CD4-positive, alpha-beta T cell treated with Interleukin-12 subunit alpha and Interleukin-12 subunit beta, for 1 hour (primary cell): Measurements from ENCODE around the gene HSD3B2.
A peak's percentile ranks its signal among the peaks of the same experiment; 100 is the strongest.
"Not testable (repeated sequence)": the region's sequence is repeated elsewhere in the genome, so short reads cannot be mapped to it uniquely, and the experiment has no call there.

Experiments
- DNase-seq: peaks from one replicate; pipeline ENCODE4 v3.0.0-alpha.2; 2020

The HSD3B2 gene

DNA sequence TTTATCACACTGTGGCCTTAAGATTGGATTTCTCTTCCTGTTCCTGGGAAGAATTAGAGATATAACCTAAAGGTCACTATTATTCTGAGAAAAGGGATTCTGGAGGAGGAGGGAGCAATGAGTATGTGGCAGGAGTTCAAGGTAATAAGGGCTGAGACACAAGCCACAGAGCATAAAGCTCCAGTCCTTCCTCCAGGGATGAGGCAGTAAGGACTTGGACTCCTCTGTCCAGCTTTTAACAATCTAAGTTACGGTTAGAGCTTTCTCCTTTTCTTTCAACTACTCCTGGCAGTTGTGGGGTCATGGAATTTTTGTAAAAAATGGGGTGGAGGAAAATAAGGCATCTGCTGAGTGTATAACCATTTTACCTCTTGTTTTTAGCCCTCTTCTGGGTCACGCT, at the start of gene HSD3B2:
TSS of gene HSD3B2 (plus strand) at position 201 of the 400 bp plus-strand sequence. CDS start 270 bp downstream, outside the sequence.
- DNase-seq = no peak

DNA sequence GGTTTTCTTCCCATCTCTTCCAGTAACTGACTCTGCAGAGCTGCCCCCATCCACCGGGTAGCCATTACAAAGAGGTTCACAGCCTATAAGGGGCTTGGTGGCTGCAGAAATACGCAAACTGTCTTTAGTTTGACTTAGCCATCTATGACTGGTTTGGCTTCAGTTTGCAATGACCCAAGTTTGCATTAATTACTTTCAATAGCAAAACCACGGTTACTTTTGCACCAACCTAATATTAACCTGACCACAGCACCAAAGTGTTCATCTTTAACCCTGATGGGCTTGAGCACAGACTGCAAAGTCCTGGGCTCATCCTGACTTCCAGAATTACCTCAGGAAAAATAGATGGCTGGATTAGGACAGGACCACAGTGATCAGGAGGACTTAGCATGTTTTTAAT, 48.5 kb upstream of the HSD3B2 start:
- DNase-seq = no peak

DNA sequence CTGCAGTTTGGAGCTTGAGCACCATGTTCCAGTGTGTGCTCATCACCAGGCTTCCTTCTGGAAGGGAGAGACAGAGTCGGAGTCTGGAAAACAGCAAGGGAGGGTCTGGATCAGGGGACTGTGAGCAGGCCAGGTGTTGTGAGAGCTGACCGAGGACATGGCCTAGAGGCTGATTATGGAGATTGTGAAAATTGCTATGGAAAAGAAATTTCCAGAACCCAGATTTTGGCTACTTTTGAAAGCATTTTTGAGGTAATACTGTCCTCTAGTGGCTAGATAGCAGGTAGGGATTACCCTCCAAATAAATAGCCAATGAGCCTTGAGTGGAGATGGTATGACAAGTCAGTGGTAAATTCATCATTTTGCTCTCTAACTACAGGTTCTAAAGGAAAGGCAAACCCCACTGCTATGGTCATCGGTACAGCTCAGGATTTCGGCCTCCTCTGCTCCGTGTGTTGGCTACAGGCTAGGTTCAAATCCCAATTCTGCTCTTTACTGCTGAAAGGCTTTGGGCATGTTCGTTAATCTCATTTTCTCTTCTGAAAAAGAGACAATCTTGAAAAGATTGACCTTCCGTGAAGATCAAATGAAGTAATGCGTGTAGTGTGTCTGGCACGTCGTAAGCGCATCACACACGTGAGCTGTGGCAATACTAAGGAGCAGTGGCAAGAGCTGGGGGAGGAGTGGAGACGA, 47.4 kb upstream of the HSD3B2 start:
- DNase-seq = peak; percentile 2

DNA sequence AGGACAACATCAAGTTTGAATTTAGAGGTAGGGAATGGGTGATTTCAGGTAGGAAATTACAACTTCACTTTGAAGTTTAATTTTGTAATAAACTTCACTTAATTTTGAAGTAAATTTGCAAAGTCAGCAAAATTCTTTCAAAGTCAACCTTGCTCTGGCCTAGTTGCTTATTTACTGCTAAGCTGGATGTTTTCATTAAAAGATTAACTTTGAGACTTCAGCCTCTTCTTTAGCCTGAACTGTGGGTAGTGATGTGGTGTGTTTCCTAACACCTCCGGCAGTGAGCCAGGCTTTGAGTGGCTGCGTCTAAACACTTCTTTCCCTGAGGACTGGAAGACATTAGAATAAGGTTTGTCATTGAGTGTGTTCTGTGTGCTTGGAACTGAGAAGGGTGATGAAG, 46.4 kb upstream of the HSD3B2 start, which contains the start of gene HAO2:
TSS of gene HAO2 (plus strand) at position 232 of the 400 bp plus-strand sequence. CDS start 12,301 bp downstream, outside the sequence.
- DNase-seq = no peak

DNA sequence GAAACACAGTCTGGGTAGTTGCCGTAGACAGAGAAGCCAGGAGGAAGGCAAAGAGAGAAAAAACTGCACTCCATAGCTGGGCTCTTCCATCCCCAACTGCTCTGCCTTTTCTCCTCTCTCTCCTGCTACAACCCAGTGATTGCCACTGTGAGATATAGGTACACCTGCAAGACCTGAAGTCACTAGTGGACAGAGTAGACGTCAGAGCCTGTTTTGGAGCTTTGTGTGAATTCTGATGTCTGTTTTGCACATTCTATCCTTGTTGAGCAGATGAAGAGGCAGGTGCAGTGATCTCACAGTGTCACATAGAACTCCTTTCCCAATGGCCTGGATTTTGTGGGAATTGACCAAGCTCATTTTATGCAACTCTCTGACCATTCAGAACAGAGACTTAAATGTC, 44.2 kb upstream of the HSD3B2 start:
- DNase-seq = no peak

- DNase-seq = no peak
These were observed 43.1 kb upstream of the HSD3B2 start for GRCh38 chr1:119371815-119372214.

- DNase-seq = no peak
These were observed 42.4 kb upstream of the HSD3B2 start for GRCh38 chr1:119372503-119373086.

DNA sequence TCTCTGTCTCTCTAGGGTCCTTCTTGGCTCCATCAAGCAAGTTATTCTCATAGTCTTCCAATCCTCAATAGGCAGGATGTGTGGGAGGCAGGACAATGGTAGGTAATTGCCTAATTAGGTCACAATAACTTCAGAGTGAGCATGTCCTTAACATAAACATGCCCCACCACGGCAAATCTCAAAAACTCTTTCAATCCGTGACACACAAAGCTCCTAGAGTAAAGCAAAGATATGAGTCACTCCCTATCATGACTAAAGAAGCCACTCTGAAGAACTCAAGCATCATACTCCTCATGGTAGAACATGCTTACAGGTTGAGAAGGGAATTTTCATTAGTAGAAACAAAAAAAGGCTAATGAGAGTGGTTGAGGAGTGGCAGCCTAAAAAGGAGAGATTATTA, 41.5 kb upstream of the HSD3B2 start:
- DNase-seq = no peak

GRCh38 chr1:119374208-119374874, 40.6 kb upstream of the HSD3B2 start:
- no peak for DNase-seq

DNA sequence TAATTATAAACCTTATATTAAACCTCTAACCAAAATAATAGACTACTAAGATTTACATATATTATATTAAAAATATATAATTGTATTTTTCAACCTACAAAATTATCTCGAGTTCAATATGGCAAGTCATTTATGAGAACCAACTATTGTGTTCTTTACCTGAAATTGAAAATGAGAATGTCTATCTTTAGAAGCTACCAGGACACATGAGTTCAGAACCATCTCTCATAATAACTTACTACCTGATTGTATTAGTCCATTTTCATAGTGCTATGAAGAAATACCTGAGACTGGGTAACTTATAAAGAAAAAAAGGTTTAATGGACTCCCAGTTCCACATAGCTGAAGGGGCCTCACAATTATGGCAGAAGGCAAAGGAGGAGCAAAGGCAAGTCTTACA, 39.6 kb upstream of the HSD3B2 start:
- no peak for DNase-seq

- no peak for DNase-seq
These were observed 38.4 kb upstream of the HSD3B2 start for GRCh38 chr1:119376594-119376993.

- DNase-seq = not testable (repeated sequence)
These were observed 37.4 kb upstream of the HSD3B2 start for GRCh38 chr1:119377594-119377993.

DNA sequence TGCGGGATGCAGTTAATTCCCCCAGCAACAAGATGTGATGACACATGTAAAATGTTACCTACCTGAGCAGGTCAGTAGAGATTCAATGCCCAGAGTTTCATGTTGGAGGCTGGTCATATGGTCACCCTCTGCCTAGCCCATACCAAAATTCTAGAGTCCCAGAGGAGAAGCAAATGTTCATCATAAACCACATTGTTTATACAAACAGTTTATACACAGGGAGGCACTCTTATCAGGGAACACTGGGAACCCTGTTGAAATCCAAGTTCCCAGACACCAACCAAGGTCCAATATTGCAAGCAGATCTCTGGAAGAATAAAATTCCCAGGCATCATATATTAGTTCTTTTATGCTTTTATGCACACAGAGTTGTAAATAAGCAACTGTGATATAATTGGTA, 35.8 kb upstream of the HSD3B2 start:
- DNase-seq = no peak

DNA sequence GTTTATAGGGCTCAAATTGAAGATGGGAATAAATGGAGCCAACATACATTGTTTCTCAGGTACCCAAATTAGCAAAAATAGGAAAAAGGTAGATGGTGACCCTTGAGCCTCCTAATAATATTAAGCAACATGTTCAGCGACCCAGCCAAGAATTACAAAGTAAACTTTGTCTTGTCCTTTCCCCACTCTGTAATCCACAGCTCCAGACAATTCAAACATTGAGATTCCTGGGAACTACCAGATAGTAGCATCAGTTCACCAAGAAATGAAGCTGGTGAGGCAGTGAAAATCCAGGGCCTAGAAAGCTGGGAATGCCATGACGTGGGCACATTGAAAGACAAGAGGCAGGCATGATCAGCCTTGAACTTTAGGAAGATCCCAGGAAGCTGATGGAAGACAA, 34.6 kb upstream of the HSD3B2 start:
- no peak for DNase-seq

GRCh38 chr1:119380983-119381662, 33.8 kb upstream of the HSD3B2 start:
- DNase-seq = no peak

GRCh38 chr1:119384591-119384990, 30.4 kb upstream of the HSD3B2 start:
- DNase-seq = no peak

DNA sequence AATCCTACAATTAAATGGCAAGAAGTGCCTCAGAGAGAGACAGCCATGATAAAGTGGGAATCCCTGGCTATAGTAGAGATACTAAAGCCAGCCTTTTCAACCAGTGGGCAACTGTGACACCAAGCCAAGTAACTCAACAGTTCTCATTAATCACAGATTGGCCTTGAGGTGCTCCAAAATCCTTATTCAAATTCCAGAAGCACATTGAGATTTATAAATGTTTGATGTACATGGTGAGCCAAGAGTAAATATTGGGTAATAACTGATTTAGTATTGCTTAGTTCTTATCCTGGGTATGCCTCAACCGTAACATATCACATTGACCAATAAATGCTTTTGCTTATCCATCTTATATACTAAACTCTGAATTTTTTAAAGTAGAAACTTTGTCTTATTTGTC, 29.3 kb upstream of the HSD3B2 start:
- no peak for DNase-seq

DNA sequence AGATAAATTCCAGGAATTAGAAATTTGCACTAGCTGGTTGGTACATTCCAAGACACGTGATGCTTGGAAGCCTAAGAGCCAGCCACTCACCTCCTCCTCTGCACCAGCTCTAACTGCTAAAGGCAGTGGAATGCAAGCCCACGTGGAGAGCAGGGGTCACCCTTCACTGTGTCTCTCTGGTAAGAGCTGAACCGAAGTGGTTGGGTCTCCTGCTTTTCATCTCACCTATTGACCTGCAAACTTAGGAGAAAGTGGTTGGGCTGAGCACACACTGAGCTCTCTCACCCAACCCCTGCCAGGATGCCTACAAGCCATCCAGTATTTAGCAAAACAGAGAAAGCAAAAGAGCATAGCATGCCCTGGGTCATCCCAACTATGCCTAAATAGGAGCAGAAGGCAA, 27.1 kb upstream of the HSD3B2 start:
- DNase-seq = no peak

DNA sequence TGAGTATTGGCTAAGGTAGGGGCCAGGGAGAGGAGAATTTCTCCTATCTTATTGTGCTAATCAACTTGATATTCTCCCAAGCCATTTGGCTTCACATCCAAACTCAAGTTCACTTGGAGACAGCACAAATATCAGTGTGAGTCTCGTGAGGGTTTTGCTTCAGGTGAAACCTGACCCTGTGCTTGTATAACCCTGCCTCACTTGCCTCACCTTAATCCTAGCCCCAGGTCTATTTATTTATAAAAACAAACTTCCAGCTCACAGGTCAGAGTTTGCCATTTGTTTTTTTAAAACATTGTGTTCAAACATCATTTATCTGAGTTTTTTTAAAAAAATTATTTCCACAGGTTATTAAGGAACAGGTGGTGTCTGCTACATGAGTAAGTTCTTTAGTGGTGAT, 26.5 kb upstream of the HSD3B2 start:
- no peak for DNase-seq

GRCh38 chr1:119390526-119390925, 24.4 kb upstream of the HSD3B2 start:
- no peak for DNase-seq

DNA sequence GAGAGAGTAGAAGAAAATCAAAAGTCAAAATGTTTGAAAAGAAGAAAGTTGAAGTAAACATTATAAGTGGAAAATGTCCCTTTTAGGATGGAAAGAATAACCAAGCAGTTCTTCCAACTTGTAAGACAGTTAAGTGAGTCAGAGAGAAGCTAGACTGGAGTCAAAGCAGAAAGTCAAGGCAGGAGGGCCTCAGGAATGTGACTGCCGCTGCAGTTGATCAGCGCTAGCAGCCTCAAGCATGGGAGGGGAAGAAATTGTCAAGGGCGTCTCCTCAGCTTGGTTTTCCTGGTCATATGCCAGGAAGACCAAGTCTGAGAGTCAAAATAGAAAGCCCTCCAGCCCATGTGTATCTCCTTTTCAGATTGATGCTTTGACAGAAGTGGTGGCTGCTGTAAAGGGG, 23.2 kb upstream of the HSD3B2 start:
- no peak for DNase-seq

DNA sequence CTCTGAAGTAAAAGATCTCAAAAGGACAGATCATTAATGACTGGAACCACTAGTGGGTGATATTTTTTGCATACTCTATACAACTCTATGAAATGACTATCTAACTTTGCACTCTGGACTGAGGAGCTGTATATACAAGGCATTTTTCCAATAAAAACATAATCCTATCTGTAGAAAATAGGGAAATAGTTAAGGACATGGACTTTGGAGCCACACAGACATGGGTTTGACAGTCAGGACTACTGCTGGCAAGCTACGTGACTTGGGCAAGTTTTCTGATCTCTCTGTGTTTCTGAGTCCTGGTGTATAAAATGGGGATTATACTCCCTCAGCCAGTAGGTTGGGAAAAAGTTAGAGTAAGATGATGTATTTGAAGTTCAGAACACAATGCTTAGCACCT, 20.9 kb upstream of the HSD3B2 start:
- DNase-seq = no peak

DNA sequence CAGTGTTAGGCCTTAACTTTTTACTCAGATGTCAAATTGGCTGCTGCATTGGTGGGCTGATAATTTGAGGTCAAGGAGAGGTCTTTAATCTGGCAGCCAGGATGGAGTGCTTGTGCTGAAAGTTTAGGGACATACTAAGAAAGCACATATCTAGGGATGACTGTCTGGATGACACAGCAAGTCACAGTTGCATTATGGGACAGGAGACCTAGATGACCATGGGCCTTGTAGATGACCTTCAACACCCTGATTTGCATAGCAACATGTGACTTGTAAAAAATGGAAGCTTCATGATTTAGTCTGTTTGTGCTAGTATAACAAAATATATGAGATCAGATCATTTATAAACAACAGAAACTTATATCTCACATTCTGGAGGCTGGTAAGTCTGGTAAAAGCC, 18.0 kb upstream of the HSD3B2 start:
- DNase-seq = no peak

DNA sequence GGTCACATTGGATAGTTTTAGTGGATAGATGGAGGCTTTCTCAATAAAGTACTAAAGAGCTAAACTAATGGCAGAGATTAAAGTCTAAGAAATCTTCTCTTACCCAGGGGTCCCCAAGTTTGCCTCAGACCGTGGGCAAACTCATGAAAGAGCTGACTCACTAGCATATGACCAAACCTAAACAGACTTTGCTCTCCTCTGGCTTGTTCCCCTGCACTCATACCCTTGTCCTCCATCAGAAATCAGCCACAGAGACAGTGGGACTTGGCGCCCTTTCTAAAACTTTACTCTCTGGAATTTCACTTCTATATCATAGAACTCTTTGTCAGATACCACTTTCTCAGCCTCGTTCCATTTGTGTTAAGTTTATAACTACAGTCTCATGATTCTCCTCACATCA, 17.0 kb upstream of the HSD3B2 start:
- DNase-seq = no peak
